GM10847 (cell line): ENCODE data around the gene AMPD2.

Experiments used
- POLR2A ChIP-seq: IDR thresholded peaks from 2 replicates; pipeline ENCODE4 v1.6.1; 2011; ENCODE audit not compliant: insufficient read length; ENCODE audit errors: extremely low read depth

AMPD2 gene

DNA sequence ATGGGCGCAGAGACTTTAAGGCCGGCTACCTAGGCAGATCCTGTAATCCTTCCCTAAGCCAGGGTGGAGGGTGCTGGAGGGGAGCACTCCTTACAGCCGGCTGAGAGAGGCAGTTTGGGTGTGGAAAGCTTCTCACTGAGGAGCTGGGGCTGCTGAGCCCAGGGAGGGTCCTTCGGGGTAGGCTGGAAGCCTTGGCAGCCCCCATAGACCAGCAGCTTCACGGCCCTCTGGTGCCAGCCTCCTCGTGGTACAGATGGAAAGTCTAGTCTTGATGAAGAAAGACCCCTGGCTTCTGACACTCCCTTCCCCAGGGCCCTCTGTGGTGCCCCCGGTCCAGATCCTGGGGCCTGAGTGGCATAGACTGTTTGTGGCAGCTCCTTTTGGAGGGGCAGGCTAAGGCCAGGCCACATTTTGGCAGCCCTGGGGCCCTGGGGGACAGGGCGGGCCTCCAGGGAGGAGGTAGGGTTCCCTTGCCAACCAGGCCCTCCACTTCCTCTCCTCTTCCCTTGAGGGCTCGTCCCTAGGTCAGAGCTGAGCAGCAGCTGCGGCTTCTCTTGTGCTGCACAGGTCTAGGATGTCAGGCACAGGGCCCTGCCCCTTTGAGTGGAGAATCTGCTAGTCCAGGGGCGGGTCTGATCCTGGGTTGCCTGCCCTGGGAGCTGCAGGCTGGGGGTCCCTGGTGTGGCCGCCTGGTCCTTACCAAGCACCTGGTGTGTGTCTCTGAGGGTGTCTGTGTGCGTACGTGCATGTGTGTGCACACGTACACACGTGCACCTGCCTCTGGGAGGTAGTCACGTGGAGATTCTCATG is 4.8 kb downstream of the AMPD2 start:
- no peak for TF ChIP-seq POLR2A

DNA sequence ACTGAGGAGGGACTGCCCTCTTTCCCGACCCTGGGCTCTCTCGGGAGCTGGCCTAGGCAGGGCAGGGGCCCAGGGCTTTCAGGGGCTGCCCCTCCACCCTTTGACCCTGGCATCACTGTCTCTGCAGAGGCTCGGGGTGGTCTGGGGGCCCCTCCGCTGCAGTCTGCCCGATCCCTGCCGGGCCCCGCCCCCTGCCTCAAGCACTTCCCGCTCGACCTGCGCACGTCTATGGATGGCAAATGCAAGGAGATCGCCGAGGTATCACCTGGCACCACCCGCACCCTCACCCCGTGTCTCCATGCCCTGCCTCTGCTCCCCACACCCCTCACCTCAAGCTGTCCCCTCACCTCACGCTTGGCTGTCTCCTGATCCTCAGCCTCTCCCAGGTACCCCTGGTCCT is 5.5 kb downstream of the AMPD2 start:
- TF ChIP-seq POLR2A: no peak

DNA sequence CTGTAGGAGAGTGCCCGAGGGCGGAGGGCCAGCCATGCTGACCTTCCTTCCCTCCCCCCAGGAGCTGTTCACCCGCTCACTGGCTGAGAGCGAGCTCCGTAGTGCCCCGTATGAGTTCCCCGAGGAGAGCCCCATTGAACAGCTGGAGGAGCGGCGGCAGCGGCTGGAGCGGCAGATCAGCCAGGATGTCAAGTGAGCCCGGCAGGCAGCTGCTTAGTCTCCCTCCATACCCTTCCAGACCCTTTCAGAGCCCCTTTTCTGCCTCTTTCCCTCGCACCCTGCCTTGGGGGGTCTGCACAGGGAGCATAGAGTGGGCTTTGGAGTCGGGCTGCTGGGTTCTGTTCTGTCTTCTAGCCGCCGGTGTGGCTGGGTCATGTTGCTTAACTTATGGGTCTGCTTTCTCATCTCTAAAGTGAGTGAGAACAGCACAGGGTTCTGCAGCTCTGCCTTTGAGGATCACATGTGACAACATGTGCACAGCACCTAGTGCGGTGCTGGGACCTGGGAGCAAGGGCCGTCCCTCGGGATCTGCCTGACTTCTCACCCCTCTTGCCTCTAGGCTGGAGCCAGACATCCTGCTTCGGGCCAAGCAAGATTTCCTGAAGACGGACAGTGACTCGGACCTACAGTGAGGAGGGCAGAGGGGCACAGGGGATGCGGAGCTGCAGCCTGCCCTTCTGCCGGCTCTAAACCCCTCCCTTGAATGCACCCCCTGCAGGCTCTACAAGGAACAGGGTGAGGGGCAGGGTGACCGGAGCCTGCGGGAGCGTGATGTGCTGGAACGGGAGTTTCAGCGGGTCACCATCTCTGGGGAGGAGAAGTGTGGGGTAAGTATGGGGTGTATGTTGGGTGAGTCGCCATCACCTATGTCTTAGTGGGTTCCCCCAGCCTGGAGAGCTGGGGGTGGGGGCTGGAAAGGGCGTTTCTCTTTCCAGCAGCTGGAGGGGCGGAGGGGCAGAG is 6.2 kb downstream of the AMPD2 start:
- no peak for TF ChIP-seq POLR2A

DNA sequence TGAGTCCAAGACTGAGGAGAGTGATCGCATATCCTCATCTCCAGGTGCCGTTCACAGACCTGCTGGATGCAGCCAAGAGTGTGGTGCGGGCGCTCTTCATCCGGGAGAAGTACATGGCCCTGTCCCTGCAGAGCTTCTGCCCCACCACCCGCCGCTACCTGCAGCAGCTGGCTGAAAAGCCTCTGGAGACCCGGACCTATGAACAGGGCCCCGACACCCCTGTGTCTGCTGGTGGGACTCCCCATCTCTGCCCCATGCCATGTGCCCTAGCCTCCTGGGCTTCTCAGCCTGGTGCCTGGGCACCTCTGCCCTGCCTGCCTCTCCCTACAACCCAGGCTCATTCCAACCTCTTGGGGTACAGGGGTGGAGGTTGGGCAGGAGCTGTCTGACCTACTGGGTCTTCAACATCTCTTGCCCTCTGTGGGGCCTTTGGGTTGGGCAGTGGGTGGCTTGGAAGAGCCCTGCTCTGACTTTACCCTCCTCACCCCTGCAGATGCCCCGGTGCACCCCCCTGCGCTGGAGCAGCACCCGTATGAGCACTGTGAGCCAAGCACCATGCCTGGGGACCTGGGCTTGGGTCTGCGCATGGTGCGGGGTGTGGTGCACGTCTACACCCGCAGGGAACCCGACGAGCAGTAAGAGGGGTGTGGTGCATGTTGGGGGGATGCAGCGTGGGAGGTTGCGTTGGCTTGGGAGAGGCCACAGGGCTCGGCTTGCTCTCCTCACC is 7.2 kb downstream of the AMPD2 start:
- TF ChIP-seq POLR2A: no peak

GRCh38 chr1:109627692-109628399 is 8.2 kb downstream of the AMPD2 start:
- no peak for TF ChIP-seq POLR2A

DNA sequence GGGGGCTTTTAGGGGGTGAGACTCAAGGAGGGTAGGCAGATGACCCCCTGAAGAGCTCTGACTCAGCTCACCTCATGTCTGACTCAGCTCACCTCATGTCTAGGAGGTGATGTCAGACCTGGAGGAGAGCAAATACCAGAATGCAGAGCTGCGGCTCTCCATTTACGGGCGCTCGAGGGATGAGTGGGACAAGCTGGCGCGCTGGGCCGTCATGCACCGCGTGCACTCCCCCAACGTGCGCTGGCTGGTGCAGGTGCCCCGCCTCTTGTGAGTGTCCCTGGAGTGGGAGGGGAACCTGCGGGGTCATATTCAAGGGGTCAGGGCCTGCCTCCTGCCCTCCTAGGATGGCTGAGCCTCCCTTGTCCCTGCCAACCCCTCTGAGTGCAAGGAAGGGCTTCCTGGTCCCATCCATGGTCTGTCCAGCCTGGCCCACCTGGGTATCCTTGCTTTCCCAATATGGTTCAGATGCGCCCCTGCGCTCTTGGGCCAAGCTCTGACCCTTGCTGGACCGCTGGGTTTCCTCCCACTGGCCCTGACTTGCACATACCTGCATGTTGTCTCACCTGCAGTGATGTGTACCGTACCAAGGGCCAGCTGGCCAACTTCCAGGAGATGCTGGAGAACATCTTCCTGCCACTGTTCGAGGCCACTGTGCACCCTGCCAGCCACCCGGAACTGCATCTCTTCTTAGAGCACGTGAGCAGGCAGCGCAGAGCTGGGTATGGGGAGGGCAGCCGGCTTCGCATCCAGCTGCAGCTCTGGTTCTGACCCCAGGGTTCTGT is 9.1 kb downstream of the AMPD2 start:
- TF ChIP-seq POLR2A: no peak

DNA sequence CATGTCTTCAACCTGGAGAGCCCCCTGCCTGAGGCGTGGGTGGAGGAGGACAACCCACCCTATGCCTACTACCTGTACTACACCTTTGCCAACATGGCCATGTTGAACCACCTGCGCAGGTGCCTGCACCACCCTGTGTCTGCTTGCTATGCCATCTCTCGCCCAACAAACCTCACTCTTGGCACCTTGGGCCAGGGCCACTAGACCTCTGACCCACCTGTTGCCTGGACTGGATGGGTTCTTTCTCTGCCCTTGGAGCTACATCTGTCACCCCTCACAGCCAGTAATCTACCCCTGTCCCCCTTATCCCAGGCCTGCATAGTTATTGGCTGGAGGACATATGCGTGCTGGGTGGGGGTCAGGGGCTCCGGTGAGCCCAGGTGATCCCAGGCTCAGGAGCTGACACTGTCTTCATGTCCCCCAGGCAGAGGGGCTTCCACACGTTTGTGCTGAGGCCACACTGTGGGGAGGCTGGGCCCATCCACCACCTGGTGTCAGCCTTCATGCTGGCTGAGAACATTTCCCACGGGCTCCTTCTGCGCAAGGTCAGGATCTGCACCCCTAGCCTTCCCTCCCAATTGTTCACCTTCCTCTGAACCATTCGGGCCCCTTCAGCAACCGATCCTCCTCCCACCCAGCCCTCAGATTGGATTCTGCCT is 9.9 kb downstream of the AMPD2 start:
- TF ChIP-seq POLR2A: no peak

DNA sequence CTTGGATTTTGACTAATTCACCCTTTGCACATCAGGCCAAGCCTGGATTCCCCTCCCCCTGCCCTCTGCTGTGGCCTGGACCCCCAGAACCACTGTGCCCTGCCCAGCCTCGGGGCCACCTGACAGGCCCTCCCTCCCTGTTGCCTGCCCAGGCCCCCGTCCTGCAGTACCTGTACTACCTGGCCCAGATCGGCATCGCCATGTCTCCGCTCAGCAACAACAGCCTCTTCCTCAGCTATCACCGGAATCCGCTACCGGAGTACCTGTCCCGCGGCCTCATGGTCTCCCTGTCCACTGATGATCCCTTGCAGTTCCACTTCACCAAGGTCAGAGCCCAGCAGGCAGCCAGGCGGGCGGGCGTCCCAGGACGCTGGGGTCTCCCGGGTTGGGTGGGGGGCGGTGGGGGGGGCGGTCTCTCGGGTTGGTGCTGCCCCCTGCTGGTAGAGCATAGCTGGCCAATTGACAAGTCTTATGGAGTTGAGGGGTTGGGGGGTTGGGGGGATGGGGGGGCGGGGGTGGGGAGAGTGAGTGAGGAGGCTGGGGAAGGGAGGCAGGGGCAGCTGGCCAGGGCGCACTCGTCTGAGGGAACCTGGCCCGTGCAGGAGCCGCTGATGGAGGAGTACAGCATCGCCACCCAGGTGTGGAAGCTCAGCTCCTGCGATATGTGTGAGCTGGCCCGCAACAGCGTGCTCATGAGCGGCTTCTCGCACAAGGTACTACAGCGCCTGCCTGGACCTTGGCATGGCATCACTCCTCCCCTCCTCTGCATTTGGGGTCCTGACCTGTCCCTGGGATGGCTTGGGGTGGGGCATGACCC is 10.7 kb downstream of the AMPD2 start:
- TF ChIP-seq POLR2A: no peak

DNA sequence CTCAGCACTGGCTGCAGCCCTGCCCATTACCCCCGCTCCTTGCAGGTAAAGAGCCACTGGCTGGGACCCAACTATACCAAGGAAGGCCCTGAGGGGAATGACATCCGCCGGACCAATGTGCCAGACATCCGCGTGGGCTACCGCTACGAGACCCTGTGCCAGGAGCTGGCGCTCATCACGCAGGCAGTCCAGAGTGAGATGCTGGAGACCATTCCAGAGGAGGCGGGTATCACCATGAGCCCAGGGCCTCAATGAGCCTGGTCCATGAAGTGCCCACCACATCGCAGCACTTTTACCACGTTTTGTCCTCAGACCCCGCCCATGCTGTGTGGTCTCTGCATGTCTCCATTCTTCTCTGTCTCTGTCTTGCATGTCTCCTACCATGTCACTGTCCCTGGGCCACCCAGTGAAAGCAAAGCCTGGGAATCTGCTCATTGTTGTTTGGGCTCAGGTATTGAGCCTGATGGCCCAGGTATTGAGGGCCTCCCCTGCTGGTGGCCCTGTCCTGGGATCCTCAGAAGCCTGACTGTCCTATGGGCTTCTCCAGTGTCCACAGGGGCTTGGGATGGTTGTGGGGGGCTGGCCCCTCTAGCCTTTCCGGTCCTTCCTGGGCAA is 11.4 kb downstream of the AMPD2 start:
- no peak for TF ChIP-seq POLR2A

DNA sequence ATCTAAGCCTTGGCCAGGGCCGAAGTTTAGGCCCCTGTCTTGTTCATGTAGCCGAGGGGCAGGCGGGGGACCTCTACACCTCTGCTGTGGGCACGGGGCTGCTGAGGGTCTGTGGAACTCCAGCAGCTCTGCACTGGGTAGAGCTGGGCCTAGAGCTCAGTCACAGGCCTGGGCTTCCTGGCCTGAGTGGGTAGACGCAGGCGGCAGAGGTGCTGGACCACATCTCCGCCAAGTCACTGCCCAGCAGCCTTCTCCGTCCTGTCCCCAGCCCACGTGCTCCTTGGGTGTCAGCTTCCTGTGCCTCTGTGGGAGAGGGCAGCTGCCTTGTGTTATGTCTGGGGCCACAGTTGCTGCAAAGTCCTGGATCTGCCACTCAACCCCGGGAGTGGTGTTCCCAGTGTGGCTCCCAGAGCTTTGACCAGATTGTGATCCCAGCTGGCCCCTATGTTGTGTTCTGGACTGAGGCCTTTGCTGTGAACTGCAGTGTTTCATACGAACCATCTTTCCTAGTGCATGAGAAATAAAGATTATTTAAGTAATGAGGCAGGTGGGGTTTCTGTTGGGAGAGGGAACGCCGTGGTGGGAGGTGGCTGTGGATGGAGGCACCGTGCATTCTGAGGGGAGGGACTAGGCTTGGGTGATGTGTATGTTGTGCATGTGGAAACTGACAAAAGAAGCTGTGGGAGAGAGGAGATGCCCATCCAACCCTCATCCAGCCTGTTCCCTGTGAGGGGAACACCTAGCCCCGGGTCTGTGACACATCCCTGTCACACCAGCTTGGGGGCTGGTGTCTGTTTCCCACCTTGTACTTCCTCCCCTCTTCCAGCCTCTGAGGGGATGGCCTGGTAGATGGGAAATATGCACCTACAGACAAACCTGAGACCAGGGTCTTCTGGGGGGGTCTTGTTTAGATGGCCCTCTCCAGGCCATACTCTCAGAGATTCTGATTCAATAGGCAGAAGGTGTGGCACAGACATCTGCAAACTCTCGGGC is 12.2 kb downstream of the AMPD2 start:
- TF ChIP-seq POLR2A: no peak

DNA sequence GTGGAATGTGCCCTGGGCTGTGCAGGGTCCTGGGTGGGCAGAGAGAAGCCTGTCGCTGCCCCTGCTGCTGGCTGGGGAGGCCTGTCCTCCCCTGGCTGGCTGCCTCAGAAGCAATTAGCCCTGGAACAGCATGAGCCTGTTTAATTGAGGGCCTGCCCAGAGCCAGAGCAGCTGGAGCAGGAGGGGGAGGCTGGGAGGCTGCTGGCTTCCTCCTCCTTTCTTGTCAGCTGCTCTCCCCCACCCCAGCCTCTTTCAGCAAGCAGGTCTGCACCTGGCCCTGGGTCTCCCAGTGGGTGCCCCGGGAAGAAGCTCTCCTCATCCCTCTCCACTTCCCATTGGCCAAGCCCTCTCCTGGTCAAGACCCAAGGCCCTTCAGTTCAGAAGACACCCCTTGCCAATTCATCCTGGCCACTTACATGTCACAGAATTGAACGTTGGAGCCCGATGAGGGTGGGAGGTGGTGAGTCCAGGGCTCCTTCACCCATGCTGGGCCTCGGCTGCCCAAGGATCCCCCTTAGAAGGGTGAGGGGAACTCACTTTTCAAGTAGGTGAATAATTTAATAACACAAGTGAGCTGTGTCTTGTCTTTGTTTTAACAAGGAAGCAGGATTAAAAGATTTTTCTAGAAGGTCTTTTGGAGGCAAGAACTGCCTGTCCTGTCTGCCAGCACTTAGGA is 13.2 kb downstream of the AMPD2 start:
- TF ChIP-seq POLR2A: no peak
